GM10266 (cell line): ENCODE measurements around the gene ARL2BP.
A peak's percentile ranks its signal among the peaks of the same experiment; 100 is the strongest.

ENCODE experiments used
- DNase-seq: peaks from one replicate; pipeline ENCODE4 v3.0.0; 2012; ENCODE audit errors: extremely low spot score
- CTCF ChIP-seq: IDR thresholded peaks from 2 replicates; pipeline ENCODE4 v1.5.1; 2012; ENCODE audit warnings: mild to moderate bottlenecking, low read depth; ENCODE audit not compliant: control insufficient read depth, insufficient read depth; ENCODE audit errors: missing control alignments

Gene ARL2BP

GRCh38 chr16:57236022-57236350, 9.1 kb upstream of the ARL2BP start:
- TF ChIP-seq CTCF = no peak
- no peak for DNase-seq

- TF ChIP-seq CTCF = no peak
- no peak for DNase-seq
These were observed 6.4 kb upstream of the ARL2BP start for GRCh38 chr16:57238682-57239081.

- DNase-seq = no peak
- TF ChIP-seq CTCF = no peak
These were observed 6.0 kb upstream of the ARL2BP start for GRCh38 chr16:57239107-57239506.

- no peak for TF ChIP-seq CTCF
- no peak for DNase-seq
These were observed 4.2 kb upstream of the ARL2BP start for GRCh38 chr16:57240851-57241250.

GRCh38 chr16:57242650-57243049, 2.4 kb upstream of the ARL2BP start:
- no peak for TF ChIP-seq CTCF
- DNase-seq = no peak

- DNase-seq = no peak
- no peak for TF ChIP-seq CTCF
These were observed 644 bp upstream of the ARL2BP start for GRCh38 chr16:57244463-57244766.

- TF ChIP-seq CTCF = no peak
- DNase-seq = peak; percentile 56
These were observed 534 bp downstream of the ARL2BP start for GRCh38 chr16:57245472-57246113.

GRCh38 chr16:57251352-57251751, 6.3 kb downstream of the ARL2BP start:
- DNase-seq = no peak
- TF ChIP-seq CTCF = no peak
